Large intestine (tissue), 3 donors: ENCODE data around the gene COL4A4. TPM values are rescaled to one million over a fixed set of nuclear protein-coding genes. Genes with fewer than 3 reads are reported as not detected.
"Not testable (repeated sequence)": the region's sequence is repeated elsewhere in the genome, so short reads cannot be mapped to it uniquely, and the experiment has no call there.

ENCODE experiments used
- DNase-seq, 2 donors: peaks; one replicate each; pipeline versions ENCODE4 v3.0.0 to v3.0.0-alpha.2; 2013
- H3K27ac ChIP-seq: one replicate; pipeline ENCODE4 v1.5.1; 2013; ENCODE audit warnings: low read length
- H3K27me3 ChIP-seq: 2 replicates; pipeline ENCODE4 v1.6.1; 2013; ENCODE audit warnings: low read length; ENCODE audit not compliant: control insufficient read depth, insufficient read depth
- H3K36me3 ChIP-seq: 2 replicates; pipeline ENCODE4 v1.6.1; 2013; ENCODE audit warnings: low read length; ENCODE audit not compliant: control insufficient read depth, insufficient read depth
- H3K4me1 ChIP-seq: one replicate; pipeline ENCODE4 v1.6.1; 2013; ENCODE audit warnings: low read length; ENCODE audit not compliant: control insufficient read depth, insufficient read depth
- H3K4me3 ChIP-seq: one replicate; pipeline ENCODE4 v1.5.1; 2013; ENCODE audit warnings: low read length
- H3K9me3 ChIP-seq: one replicate; pipeline ENCODE4 v1.6.1; 2013; ENCODE audit warnings: mild to moderate bottlenecking, low read depth, low read length, moderate library complexity; ENCODE audit not compliant: control insufficient read depth
- WGBS: methylation state at CpG from one replicate; pipeline ENCODE4 v1.1.5; 2013; ENCODE audit warnings: low lambda C conversion rate; ENCODE audit not compliant: insufficient coverage; 5-methylcytosine and 5-hydroxymethylcytosine counted together
- polyA plus RNA-seq: library from polyadenylated mRNA; unstranded; fragments of 120-200 nt; gene quantifications from one replicate; pipeline ENCODE4 v1.2.1, GENCODE V29; 2013

The COL4A4 gene
- polyA plus RNA-seq, 1 donor = 0.22 TPM

DNA sequence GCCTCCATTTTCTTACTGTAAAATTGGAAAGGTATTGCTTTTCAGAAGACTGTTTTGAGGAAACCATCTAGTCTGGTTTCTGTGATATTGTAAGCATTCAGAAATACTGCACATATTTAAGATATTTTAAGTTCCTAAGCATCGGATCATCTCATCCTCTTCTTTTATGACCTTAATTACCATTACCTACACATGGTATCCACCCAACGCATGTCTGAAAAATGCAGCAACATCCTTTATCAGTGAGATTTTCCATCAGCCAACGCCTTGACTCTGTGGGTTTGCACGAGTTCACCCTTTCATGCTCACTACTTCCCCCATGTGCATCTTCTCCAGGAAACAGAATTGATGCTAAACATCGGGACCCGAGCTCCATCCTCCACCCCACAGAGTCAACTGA lies 84.3 kb downstream of the COL4A4 start:
- H3K9me3 ChIP-seq = no peaks in the 10 kb centered on the region
- peaks cover 10% of the 10 kb centered on the region for H3K4me1 ChIP-seq
- H3K27me3 ChIP-seq = no peaks in the 10 kb centered on the region
- H3K36me3 ChIP-seq = no peaks in the 10 kb centered on the region
- no peak overlapping the region for H3K27ac ChIP-seq
- no peak overlapping the region for H3K4me3 ChIP-seq
- 40% methylated on average over 1 of the region's 6 CpGs for WGBS
- DNase-seq = no peak

DNA sequence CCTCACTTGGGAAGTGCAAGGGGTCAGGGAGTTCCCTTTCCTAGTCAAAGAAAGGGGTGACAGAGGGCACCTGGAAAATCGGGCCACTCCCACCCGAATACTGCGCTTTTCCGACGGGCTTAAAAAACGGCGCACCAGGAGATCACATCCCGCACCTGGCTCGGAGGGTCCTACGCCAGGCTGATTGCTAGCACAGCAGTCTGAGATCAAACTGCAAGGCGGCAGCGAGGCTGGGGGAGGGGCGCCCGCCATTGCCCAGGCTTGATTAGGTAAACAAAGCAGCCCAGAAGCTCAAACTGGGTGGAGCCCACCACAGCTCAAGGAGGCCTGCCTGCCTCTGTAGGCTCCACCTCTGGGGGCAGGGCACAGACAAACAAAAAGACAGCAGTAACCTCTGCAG lies 98.9 kb downstream of the COL4A4 start:
- not testable (repeated sequence) for H3K27ac ChIP-seq, H3K36me3 ChIP-seq, H3K4me1 ChIP-seq, H3K27me3 ChIP-seq, H3K9me3 ChIP-seq, H3K4me3 ChIP-seq, DNase-seq
- WGBS = no CpG with 5 or more reads among the region's 14 CpGs

DNA sequence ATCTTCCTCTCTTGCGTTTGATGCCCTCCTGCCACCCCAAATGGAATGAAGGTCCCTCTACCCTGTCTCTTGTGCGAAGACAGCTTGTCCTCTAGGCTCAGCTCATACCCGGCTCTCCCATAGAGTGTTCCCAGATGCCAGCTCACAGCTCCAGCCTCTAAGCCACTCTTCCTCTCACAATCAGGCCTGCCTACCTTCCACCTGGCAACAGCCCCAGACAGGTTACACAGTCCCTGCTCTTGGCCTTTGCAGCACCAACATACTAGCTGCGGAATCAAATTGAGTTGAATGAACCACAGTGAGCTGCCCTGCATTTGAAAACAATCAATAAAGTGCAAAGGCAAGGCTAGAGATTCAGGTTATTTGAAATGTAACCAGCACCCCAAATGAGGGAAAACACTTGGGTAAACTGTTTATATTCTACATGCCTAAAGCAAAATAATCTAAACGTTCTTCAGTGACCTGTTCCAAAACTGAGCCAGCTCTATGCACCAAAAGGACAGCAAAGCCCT lies 105.1 kb downstream of the COL4A4 start:
- DNase-seq = no peak
- Histone ChIP-seq H3K4me1 (no peaks in the 10 kb centered on the region), H3K36me3 (no peaks in the 10 kb centered on the region), H3K4me3 (no peak overlapping the region), H3K27ac (no peak overlapping the region), H3K9me3 (no peaks in the 10 kb centered on the region), H3K27me3 (no peaks in the 10 kb centered on the region)
- no CpG with 5 or more reads among the region's 5 CpGs for WGBS

DNA sequence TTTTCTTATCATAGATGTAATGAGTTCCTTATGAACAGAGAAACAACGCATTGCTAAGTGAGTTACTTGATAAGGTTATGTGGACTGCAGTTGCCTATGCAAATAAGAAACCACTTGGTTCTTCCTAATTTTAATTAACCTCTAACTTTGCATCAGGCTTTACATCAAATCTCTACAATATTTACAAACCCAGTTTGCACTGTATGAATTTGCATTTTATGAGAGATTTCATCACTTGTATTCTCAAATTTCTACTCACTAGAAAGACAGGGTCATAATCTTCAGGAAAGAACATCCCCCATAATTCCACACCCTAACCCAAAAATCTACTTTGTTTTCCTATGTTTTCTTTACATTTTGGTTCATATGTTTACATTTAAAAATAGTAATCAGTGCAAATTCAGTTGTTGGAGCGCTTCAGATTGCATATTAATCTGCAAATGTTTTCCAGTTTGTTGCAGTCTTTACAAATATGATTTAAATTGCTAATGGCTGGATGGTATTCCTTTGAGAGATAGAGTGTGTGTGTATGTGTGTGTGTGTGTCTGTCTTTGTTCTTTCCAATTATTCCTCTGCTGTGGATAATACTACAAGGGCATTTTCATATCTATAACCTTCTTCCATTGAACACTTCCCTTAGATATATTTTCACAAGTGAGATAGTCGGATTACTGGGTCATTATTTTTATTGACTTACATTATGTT lies 106.1 kb downstream of the COL4A4 start:
- Histone ChIP-seq H3K4me3 (no peak overlapping the region), H3K9me3 (no peaks in the 10 kb centered on the region), H3K36me3 (no peaks in the 10 kb centered on the region), H3K27ac (no peak overlapping the region), H3K27me3 (no peaks in the 10 kb centered on the region), H3K4me1 (no peaks in the 10 kb centered on the region)
- 76% methylated on average over 2 of the region's 3 CpGs for WGBS
- no peak for DNase-seq

DNA sequence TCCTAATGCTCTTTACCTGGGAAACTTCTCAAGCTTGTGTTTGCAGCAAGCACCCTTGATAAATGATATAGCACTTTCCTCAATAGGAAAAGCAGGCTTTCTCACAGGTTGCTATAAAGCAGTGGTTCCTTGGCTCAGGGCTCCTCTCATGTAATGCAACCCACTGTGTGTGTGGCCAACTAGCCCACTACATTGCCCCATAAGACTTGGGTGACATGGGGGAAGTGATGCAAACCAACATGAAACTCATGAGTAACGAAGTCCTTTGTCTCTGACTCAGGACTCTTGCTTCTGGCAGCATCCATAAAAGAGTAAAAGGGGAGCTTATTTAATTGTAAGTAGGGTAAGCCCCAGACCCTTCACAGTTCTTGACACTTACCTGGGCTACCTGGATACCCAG lies 106.9 kb downstream of the COL4A4 start:
- DNase-seq = no peak
- WGBS = no CpG with 5 or more reads among the region's 1 CpG

DNA sequence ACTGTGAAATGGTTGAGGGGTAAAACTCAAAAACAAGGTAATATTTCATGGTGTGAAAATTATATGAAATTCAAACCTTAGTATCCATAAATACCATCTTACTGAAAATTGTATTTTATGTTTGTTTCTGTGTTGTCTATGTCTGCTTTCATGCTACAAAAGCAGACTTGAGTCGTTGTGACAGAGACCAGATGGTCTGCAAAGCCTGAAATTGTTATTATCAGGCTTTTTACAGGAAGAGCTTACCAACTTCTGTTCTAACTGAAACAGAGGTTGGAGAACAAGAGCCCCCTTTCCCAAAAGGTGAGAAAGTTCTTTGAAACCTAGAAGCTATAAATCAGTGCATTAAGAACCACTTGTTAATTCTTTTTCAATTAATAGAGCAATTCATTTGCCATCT lies 110.0 kb downstream of the COL4A4 start:
- no peaks in the 10 kb centered on the region for H3K36me3 ChIP-seq
- H3K27ac ChIP-seq = no peak overlapping the region
- no peak overlapping the region for H3K4me3 ChIP-seq
- no peaks in the 10 kb centered on the region for H3K9me3 ChIP-seq
- no peaks in the 10 kb centered on the region for H3K27me3 ChIP-seq
- H3K4me1 ChIP-seq = no peaks in the 10 kb centered on the region
- no CpG with 5 or more reads among the region's 1 CpG for WGBS
- no peak for DNase-seq

More for the DNA sequence above, 106.9 kb downstream of the COL4A4 start:
- Histone ChIP-seq H3K27ac (no peak overlapping the region), H3K36me3 (no peaks in the 10 kb centered on the region), H3K4me1 (no peaks in the 10 kb centered on the region), H3K27me3 (no peaks in the 10 kb centered on the region), H3K9me3 (no peaks in the 10 kb centered on the region), H3K4me3 (no peak overlapping the region)

DNA sequence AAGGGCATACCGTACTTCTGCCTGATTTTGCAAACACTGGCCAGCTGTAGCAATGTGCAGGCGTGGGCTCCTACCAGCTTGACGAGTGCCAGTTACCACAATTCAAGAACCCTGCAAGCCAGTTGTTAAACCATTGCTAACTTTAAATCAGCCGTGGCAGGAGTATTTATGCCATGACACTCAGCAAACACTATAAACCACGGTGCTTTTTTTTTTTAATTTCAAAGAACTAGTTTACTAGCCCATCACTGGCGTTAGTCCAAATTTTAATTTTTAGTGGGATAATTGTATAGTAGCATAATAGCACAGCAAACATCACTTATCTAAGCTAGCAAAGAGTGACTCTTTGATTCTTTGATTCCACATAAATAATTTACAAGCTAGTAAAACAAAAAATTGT lies 111.1 kb downstream of the COL4A4 start:
- Histone ChIP-seq H3K4me3 (no peak overlapping the region), H3K27ac (no peak overlapping the region), H3K9me3 (no peaks in the 10 kb centered on the region), H3K4me1 (no peaks in the 10 kb centered on the region), H3K36me3 (no peaks in the 10 kb centered on the region), H3K27me3 (no peaks in the 10 kb centered on the region)
- WGBS = 20% methylated on average over 3 of the region's 6 CpGs
- no peak for DNase-seq

DNA sequence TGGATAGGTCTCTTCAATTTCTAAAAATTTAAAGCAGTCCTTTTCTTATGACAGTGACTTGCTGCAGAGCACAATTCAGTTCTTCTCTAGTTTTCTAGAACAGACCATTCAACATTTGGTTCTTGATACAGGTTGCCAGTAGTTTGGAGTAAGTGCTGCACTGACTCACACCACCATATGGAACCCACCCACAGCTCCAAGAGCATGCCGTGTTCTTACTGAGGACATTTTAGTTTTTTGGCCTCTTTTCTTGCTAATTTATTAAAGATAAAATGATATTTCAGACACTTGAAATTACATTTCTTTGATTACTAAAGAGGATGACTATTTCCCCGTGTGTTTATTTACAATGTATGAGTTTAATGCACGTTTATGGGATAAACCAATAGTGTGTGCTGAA lies 120.0 kb downstream of the COL4A4 start:
- Histone ChIP-seq H3K36me3 (no peaks in the 10 kb centered on the region), H3K27ac (no peak overlapping the region), H3K4me1 (no peaks in the 10 kb centered on the region), H3K27me3 (no peaks in the 10 kb centered on the region), H3K4me3 (no peak overlapping the region), H3K9me3 (no peaks in the 10 kb centered on the region)
- DNase-seq = no peak
- no CpG with 5 or more reads among the region's 3 CpGs for WGBS

DNA sequence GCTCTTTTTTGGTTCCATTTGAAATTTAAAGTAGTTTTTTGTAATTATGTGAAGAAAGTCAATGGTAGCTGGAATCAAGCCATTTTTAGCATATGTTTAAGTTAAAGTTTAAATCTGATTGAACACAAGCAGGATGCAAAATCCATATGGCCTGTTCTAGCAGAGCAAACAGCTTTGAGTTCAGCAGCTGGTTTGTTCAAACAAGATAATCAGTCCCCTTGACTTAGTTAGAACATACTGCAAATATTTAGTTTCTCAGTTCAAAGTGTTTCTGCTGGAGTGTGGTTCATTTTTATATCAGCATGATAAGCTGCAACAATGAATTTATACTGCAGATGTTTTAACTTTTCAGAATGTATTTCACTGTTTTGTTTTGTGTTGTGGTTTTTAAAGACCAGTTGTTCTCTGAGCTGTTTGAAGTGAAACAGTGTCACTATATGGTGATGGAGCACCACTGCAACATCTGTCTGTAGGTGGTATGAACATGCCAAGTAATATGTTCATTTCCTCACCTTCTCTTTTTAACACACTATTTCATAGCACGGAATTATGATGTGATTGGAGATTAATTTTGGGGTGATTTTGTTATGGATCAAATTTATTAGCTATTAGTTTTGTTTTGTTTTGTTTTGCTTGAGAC lies 125.3 kb downstream of the COL4A4 start:
- Histone ChIP-seq H3K4me3 (no peak overlapping the region), H3K27me3 (no peaks in the 10 kb centered on the region), H3K9me3 (no peaks in the 10 kb centered on the region), H3K27ac (no peak overlapping the region), H3K36me3 (no peaks in the 10 kb centered on the region), H3K4me1 (peaks cover 2% of the 10 kb centered on the region)
- no CpG with 5 or more reads among the region's 1 CpG for WGBS
- peak; percentile 3 to 43 for DNase-seq

DNA sequence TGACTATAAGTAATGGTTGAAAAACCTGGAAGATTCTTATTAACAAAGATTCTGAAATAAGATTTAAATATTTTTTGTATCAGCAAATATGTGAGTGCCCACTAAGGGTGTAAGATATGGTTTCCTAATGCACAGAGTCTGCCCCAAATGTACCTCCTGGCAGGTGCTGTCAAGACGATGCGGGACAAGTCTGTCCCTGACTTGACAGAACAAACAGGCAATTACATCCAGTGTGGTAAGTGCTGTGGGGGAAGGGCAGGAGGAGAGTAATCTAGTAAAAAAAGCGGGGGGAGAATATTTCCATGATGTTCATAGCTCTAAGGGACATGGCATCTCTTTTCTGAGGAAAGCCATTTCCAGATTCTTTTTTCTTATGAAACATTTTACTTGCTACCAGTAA lies 127.5 kb downstream of the COL4A4 start:
- no peak overlapping the region for H3K4me3 ChIP-seq
- H3K9me3 ChIP-seq = no peaks in the 10 kb centered on the region
- H3K36me3 ChIP-seq = no peaks in the 10 kb centered on the region
- no CpG with 5 or more reads among the region's 3 CpGs for WGBS
- no peak for DNase-seq
- no peaks in the 10 kb centered on the region for H3K27me3 ChIP-seq
- H3K4me1 ChIP-seq = peaks cover 2% of the 10 kb centered on the region
- no peak overlapping the region for H3K27ac ChIP-seq
